ENCODE data around the gene PLXNA2. TPM values are rescaled to one million over a fixed set of nuclear protein-coding genes. Genes with fewer than 3 reads are reported as not detected.

PLXNA2 gene
- polyA plus RNA-seq, 1 of the 3 experiments (the other 2 are of a cell fraction), result 8.5 TPM

GRCh38 chr1:208108646-208109330 lies 135.4 kb downstream of the PLXNA2 start:
- peak overlapping the region; percentile 24 to 64; a peak in 3 of 4 replicates for H3K27ac ChIP-seq (ENCODE audit: low read depth in 2 of 2, low read length in 1 of 2)
- TF ChIP-seq MXI1 (IDR thresholded peaks at IDR 0.05; ENCODE audit: low read depth, low read length) (no peak), RCOR1 (IDR thresholded peaks at IDR 0.05; ENCODE audit: low read length) (no peak), RXRA (IDR thresholded peaks at IDR 0.05; ENCODE audit: borderline replicate concordance, low read depth) (no peak), FOSL2 (IDR thresholded peaks at IDR 0.05; ENCODE audit: borderline replicate concordance, low read depth) (no peak), SMC3 (IDR thresholded peaks at IDR 0.05; ENCODE audit: low read depth, low read length) (no peak), TAF1 (IDR thresholded peaks at IDR 0.05; ENCODE audit: borderline replicate concordance, low read depth, low read length) (no peak), EP300 (IDR thresholded peaks at IDR 0.05; ENCODE audit: borderline replicate concordance in 1 of 2, low read depth in 1 of 2, low read length in 1 of 2) (no peak), SIN3A (IDR thresholded peaks at IDR 0.05; ENCODE audit: borderline replicate concordance, low read depth, low read length) (no peak), EZH2phosphoT487 (IDR thresholded peaks at IDR 0.05; ENCODE audit: borderline replicate concordance, low read depth) (no peak), FOXJ3 (CRISPR knock-in tag; IDR thresholded peaks at IDR 0.05) (no peak), PBX3 (IDR thresholded peaks at IDR 0.05) (no peak), NRF1 (IDR thresholded peaks at IDR 0.05; ENCODE audit: low read depth, low read length) (no peak)
- no peak for DNase-seq
- no peaks in the 10 kb centered on the region for H3K9me3 ChIP-seq
- no peak overlapping the region for H3K4me3 ChIP-seq (ENCODE audit: low read depth in 2 of 2, low read length in 1 of 2)
- no peak overlapping the region for H3K9ac ChIP-seq
- peaks cover 5 to 7% of the 10 kb centered on the region in 2 experiments for H3K36me3 ChIP-seq (replicated peaks in 1 of 2; ENCODE audit: control insufficient read depth in 1 of 2, insufficient read depth in 2 of 2, low read length in 1 of 2)
- H3F3A ChIP-seq (replicated peaks; ENCODE audit: insufficient read depth), result peaks cover 13% of the 10 kb centered on the region
- no peaks in the 10 kb centered on the region for H4K20me1 ChIP-seq (ENCODE audit: insufficient read depth)
- H3K27me3 ChIP-seq (ENCODE audit: insufficient read depth), result no peaks in the 10 kb centered on the region
- peaks cover 9 to 25% of the 10 kb centered on the region in 2 experiments for H3K4me1 ChIP-seq (ENCODE audit: control insufficient read depth in 1 of 2, insufficient read depth in 2 of 2, low read depth in 1 of 2, low read length in 1 of 2)
- no peak overlapping the region for H2AFZ ChIP-seq (ENCODE audit: low read depth)
- H3K9me2 ChIP-seq, result no peaks in the 10 kb centered on the region
- CTCF ChIA-PET, result interaction anchor here (1.3 to 1.8 kb wide), 2 partner anchors 16 to 136 kb away, joined by 4 to 5 read pairs; partner anchors contain the start of gene PLXNA2
- H3K4me2 ChIP-seq, result peak overlapping the region; percentile 52; the same call in 1 of the 2 replicates
- H3K79me2 ChIP-seq (ENCODE audit: insufficient read depth), result peaks cover 22% of the 10 kb centered on the region; the same call in 1 of the 2 replicates
- WGBS (ENCODE audit: low lambda C conversion rate), result 93% methylated on average over 4 of the region's 5 CpGs
- POLR2A ChIA-PET, result no interaction called here

GRCh38 chr1:208108213-208108608 lies 136.0 kb downstream of the PLXNA2 start:
- Histone ChIP-seq H3K9me2 (no peaks in the 10 kb centered on the region), H3K4me2 (peak overlapping the region; percentile 52), H3K4me1 (ENCODE audit: control insufficient read depth in 1 of 2, insufficient read depth in 2 of 2, low read depth in 1 of 2, low read length in 1 of 2) (peaks cover 9 to 30% of the 10 kb centered on the region in 2 experiments), H3K79me2 (ENCODE audit: insufficient read depth) (peaks cover 22% of the 10 kb centered on the region; the same call in 1 of the 2 replicates), H3K4me3 (ENCODE audit: low read depth in 2 of 2, low read length in 1 of 2) (no peak overlapping the region), H4K20me1 (ENCODE audit: insufficient read depth) (no peaks in the 10 kb centered on the region), H2AFZ (ENCODE audit: low read depth) (no peak overlapping the region), H3K36me3 (replicated peaks in 1 of 2; ENCODE audit: control insufficient read depth in 1 of 2, insufficient read depth in 2 of 2, low read length in 1 of 2) (peaks cover 5 to 7% of the 10 kb centered on the region in 2 experiments), H3K9ac (no peak overlapping the region), H3K27ac (ENCODE audit: low read depth in 2 of 2, low read length in 1 of 2) (peak overlapping the region; percentile 24 to 64; a peak in 3 of 4 replicates), H3K9me3 (no peaks in the 10 kb centered on the region), H3F3A (replicated peaks; ENCODE audit: insufficient read depth) (peaks cover 13% of the 10 kb centered on the region), H3K27me3 (ENCODE audit: insufficient read depth) (no peaks in the 10 kb centered on the region)
- ChIA-PET POLR2A (no interaction called here), CTCF (interaction anchor here (1.3 to 1.8 kb wide), 2 partner anchors 15 to 136 kb away, joined by 4 to 5 read pairs; partner anchors contain the start of gene PLXNA2)
- no peak for DNase-seq
- 74% methylated on average over 2 of the region's 2 CpGs for WGBS (ENCODE audit: low lambda C conversion rate)
- TF ChIP-seq, protein P1, sequence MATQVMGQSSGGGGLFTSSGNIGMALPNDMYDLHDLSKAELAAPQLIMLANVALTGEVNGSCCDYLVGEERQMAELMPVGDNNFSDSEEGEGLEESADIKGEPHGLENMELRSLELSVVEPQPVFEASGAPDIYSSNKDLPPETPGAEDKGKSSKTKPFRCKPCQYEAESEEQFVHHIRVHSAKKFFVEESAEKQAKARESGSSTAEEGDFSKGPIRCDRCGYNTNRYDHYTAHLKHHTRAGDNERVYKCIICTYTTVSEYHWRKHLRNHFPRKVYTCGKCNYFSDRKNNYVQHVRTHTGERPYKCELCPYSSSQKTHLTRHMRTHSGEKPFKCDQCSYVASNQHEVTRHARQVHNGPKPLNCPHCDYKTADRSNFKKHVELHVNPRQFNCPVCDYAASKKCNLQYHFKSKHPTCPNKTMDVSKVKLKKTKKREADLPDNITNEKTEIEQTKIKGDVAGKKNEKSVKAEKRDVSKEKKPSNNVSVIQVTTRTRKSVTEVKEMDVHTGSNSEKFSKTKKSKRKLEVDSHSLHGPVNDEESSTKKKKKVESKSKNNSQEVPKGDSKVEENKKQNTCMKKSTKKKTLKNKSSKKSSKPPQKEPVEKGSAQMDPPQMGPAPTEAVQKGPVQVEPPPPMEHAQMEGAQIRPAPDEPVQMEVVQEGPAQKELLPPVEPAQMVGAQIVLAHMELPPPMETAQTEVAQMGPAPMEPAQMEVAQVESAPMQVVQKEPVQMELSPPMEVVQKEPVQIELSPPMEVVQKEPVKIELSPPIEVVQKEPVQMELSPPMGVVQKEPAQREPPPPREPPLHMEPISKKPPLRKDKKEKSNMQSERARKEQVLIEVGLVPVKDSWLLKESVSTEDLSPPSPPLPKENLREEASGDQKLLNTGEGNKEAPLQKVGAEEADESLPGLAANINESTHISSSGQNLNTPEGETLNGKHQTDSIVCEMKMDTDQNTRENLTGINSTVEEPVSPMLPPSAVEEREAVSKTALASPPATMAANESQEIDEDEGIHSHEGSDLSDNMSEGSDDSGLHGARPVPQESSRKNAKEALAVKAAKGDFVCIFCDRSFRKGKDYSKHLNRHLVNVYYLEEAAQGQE (IDR thresholded peaks at IDR 0.05; ENCODE audit: low read depth, low read length), result peak; percentile 48; the same call in 1 of the 2 replicates
- no peak for TF ChIP-seq NFIC (IDR thresholded peaks at IDR 0.05; ENCODE audit: borderline replicate concordance)
- no peak for TF ChIP-seq TEAD4 (IDR thresholded peaks at IDR 0.05; ENCODE audit: borderline replicate concordance, insufficient read depth)
- no peak for TF ChIP-seq PBX3 (IDR thresholded peaks at IDR 0.05)
- TF ChIP-seq JUND (IDR thresholded peaks at IDR 0.05), result 0 out of 2 replicates have a peak, but pooled peaks have one; percentile 5

Data from SK-N-SH (cell line).